ENCODE data around the gene C17orf113. TPM values are rescaled to one million over a fixed set of nuclear protein-coding genes. Genes with fewer than 3 reads are reported as not detected.

Gene C17orf113
- total RNA-seq, 1 experiment from 2014 or later = not detected

Other genes starting within 250 kb of the C17orf113 start
- 66.5 and 71.6 TPM in 2 replicates for gene P3H4, start 238.7 kb downstream of the C17orf113 start, total RNA-seq (2014; rRNA removed; shearing (Covaris generic))
- 131 and 139 TPM in 2 replicates for gene FKBP10, start 237.6 kb downstream of the C17orf113 start, total RNA-seq (2014; rRNA removed; shearing (Covaris generic))
- 101 TPM in 2 replicates for gene NT5C3B, start 214.4 kb downstream of the C17orf113 start, total RNA-seq (2014; rRNA removed; shearing (Covaris generic))
- gene KLHL10, start 212.8 kb downstream of the C17orf113 start, total RNA-seq (2014; rRNA removed; shearing (Covaris generic)) = not detected in 2 replicates
- gene KLHL11, start 185.2 kb downstream of the C17orf113 start, total RNA-seq (2014; rRNA removed; shearing (Covaris generic)) = 31.5 and 34.8 TPM in 2 replicates
- gene ACLY, start 131.7 kb downstream of the C17orf113 start, total RNA-seq (2014; rRNA removed; shearing (Covaris generic)) = 212 and 231 TPM in 2 replicates
- gene ODAD4, start 120.0 kb downstream of the C17orf113 start, total RNA-seq (2014; rRNA removed; shearing (Covaris generic)) = 1.8 and 2.2 TPM in 2 replicates
- 110 and 127 TPM in 2 replicates for gene CNP, start 83.8 kb downstream of the C17orf113 start, total RNA-seq (2014; rRNA removed; shearing (Covaris generic))
- 118 and 132 TPM in 2 replicates for gene DNAJC7, start 33.2 kb downstream of the C17orf113 start, total RNA-seq (2014; rRNA removed; shearing (Covaris generic))
- gene NKIRAS2, start 30.5 kb downstream of the C17orf113 start, total RNA-seq (2014; rRNA removed; shearing (Covaris generic)) = 48.6 and 51.8 TPM in 2 replicates
- not detected in 2 replicates for gene ZNF385C, start 47.9 kb upstream of the C17orf113 start, total RNA-seq (2014; rRNA removed; shearing (Covaris generic))
- gene DHX58, start 62.1 kb upstream of the C17orf113 start, total RNA-seq (2014; rRNA removed; shearing (Covaris generic)) = 7.8 and 10.0 TPM in 2 replicates
- 19.9 and 22.3 TPM in 2 replicates for gene KAT2A, start 70.8 kb upstream of the C17orf113 start, total RNA-seq (2014; rRNA removed; shearing (Covaris generic))
- not detected in 2 replicates for gene HSPB9, start 72.2 kb upstream of the C17orf113 start, total RNA-seq (2014; rRNA removed; shearing (Covaris generic))
- 96.9 and 131 TPM in 2 replicates for gene RAB5C, start 104.4 kb upstream of the C17orf113 start, total RNA-seq (2014; rRNA removed; shearing (Covaris generic))
- 0.02 TPM in 1 of 2 replicates, not detected in the other for gene KCNH4, start 130.5 kb upstream of the C17orf113 start, total RNA-seq (2014; rRNA removed; shearing (Covaris generic))
- not detected in 2 replicates for gene HCRT, start 134.9 kb upstream of the C17orf113 start, total RNA-seq (2014; rRNA removed; shearing (Covaris generic))
- 27.0 and 31.5 TPM in 2 replicates for gene GHDC, start 143.9 kb upstream of the C17orf113 start, total RNA-seq (2014; rRNA removed; shearing (Covaris generic))
- gene STAT5B, start 225.8 kb upstream of the C17orf113 start, total RNA-seq (2014; rRNA removed; shearing (Covaris generic)) = 23.4 and 30.9 TPM in 2 replicates
- 5.0 and 5.5 TPM in 2 replicates for gene STAT5A, start 237.9 kb upstream of the C17orf113 start, total RNA-seq (2014; rRNA removed; shearing (Covaris generic))

Data from A172 (cell line).